WERI-Rb-1 (cell line): ENCODE results near the gene MYO3A.

Experiments
- DNase-seq: peaks from one replicate; pipeline ENCODE4 v3.0.0-alpha.2; 2020
- H3K27ac ChIP-seq: fragments of 250-450 bp; sonication (Bioruptor Pico); 2 replicates; pipeline ENCODE4 v1.5.1; 2020; ENCODE audit warnings: mild to moderate bottlenecking, moderate library complexity
- H3K27me3 ChIP-seq: fragments of 250-450 bp; sonication (Bioruptor Pico); 2 replicates; pipeline ENCODE4 v1.5.1; 2021; ENCODE audit warnings: mild to moderate bottlenecking, low read depth, moderate library complexity; ENCODE audit not compliant: insufficient read depth, severe bottlenecking
- H3K36me3 ChIP-seq: fragments of 250-450 bp; sonication (Bioruptor Pico); 2 replicates; pipeline ENCODE4 v1.5.1; 2020; ENCODE audit warnings: mild to moderate bottlenecking, moderate library complexity
- H3K4me3 ChIP-seq: 2 replicates; pipeline ENCODE4 v1.5.1; 2011; ENCODE audit warnings: low read depth, mild to moderate bottlenecking, control low read depth, low read length
- H3K9me3 ChIP-seq: fragments of 250-450 bp; sonication (Bioruptor Pico); 2 replicates; pipeline ENCODE4 v1.5.1; 2021; ENCODE audit warnings: mild to moderate bottlenecking, moderate library complexity; ENCODE audit not compliant: severe bottlenecking
- TF ChIP-seq, protein P1 (sequence below): IDR thresholded peaks from 2 replicates; pipeline ENCODE4 v1.5.1; 2011; ENCODE audit warnings: low read depth, mild to moderate bottlenecking, control low read depth, inconsistent platforms, low read length

The MYO3A gene, protein sequence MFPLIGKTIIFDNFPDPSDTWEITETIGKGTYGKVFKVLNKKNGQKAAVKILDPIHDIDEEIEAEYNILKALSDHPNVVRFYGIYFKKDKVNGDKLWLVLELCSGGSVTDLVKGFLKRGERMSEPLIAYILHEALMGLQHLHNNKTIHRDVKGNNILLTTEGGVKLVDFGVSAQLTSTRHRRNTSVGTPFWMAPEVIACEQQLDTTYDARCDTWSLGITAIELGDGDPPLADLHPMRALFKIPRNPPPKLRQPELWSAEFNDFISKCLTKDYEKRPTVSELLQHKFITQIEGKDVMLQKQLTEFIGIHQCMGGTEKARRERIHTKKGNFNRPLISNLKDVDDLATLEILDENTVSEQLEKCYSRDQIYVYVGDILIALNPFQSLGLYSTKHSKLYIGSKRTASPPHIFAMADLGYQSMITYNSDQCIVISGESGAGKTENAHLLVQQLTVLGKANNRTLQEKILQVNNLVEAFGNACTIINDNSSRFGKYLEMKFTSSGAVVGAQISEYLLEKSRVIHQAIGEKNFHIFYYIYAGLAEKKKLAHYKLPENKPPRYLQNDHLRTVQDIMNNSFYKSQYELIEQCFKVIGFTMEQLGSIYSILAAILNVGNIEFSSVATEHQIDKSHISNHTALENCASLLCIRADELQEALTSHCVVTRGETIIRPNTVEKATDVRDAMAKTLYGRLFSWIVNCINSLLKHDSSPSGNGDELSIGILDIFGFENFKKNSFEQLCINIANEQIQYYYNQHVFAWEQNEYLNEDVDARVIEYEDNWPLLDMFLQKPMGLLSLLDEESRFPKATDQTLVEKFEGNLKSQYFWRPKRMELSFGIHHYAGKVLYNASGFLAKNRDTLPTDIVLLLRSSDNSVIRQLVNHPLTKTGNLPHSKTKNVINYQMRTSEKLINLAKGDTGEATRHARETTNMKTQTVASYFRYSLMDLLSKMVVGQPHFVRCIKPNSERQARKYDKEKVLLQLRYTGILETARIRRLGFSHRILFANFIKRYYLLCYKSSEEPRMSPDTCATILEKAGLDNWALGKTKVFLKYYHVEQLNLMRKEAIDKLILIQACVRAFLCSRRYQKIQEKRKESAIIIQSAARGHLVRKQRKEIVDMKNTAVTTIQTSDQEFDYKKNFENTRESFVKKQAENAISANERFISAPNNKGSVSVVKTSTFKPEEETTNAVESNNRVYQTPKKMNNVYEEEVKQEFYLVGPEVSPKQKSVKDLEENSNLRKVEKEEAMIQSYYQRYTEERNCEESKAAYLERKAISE (N-terminal part only)

DNA sequence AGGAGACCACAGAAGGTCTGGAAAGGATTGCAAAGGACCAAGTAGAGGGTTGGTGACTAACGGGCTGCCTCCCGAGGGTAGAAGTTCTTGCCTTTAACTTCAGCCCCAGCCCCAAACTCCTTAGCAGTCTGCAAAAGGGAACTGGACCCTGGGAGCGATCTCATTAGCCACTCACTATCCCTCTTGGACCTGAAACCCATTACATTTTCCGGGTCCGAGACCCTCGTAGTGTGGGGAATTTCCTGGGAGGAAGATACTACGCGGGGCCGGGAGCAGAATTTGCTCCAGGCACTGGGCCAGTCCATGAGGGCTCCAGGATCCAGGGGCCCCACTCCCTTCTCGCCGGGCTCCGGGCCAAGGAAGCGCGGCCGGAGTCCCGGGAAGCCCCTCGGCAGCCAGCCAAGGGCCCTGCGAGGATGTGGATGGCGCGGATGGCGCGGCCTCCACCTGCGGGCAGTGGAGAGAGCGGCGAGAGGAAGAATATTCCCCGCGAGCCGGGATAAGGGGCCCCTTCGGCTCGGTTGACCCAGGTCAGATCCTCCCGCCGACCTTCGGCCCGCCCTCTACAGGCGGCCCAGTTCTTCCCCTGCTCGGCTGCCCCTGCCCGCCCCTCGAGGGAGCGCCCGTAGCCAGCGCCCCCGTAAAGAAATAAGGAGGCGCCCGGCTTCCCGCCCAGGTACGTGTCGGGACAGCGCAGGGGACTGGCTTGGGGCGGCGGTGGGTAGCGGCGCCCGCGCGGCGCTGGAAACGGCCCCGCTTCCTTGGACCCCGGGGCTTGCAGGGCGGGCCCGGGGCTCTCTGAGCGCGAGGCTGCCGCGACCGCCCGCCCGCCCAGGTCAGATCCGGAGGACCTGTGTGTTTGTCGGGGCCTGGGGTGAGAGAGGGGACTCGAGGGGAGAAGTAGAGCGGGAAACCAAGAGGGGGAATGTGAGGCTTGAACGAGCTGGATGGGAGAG is at the start of gene MYO3A:
TSS of gene MYO3A (plus strand) at position 577 of the 956 bp plus-strand sequence. CDS start 17,882 bp downstream, outside the sequence.
- Histone ChIP-seq H3K27me3 (no peaks in the 10 kb centered on the region), H3K36me3 (no peaks in the 10 kb centered on the region), H3K27ac (peak within 1 kb of the TSS; percentile 80), H3K9me3 (no peaks in the 10 kb centered on the region), H3K4me3 (peak within 1 kb of the TSS; percentile 73)
- TF ChIP-seq, protein P1, sequence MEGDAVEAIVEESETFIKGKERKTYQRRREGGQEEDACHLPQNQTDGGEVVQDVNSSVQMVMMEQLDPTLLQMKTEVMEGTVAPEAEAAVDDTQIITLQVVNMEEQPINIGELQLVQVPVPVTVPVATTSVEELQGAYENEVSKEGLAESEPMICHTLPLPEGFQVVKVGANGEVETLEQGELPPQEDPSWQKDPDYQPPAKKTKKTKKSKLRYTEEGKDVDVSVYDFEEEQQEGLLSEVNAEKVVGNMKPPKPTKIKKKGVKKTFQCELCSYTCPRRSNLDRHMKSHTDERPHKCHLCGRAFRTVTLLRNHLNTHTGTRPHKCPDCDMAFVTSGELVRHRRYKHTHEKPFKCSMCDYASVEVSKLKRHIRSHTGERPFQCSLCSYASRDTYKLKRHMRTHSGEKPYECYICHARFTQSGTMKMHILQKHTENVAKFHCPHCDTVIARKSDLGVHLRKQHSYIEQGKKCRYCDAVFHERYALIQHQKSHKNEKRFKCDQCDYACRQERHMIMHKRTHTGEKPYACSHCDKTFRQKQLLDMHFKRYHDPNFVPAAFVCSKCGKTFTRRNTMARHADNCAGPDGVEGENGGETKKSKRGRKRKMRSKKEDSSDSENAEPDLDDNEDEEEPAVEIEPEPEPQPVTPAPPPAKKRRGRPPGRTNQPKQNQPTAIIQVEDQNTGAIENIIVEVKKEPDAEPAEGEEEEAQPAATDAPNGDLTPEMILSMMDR: no peak
- peak; percentile 34 for DNase-seq

DNA sequence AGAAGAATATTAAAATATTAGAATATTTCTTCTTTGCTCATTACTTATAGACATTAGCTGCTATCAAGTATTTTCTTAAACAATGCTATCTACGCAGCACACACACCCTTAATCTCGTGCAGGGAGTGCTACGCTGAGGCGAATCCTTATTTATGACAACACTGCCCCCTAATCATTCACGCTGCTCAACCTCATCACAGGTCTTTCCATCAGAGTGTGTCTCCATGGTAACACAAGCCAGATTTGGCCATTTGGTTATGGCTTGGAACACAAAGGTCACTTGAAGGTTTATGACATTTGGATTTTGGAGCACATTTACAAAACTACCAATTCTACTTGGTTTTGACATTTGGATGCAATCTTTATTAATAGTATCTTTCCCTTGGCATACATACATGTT is 45.4 kb upstream of the MYO3A start:
- Histone ChIP-seq H3K4me3 (no peak overlapping the region), H3K27ac (no peak overlapping the region), H3K27me3 (no peaks in the 10 kb centered on the region), H3K36me3 (no peaks in the 10 kb centered on the region), H3K9me3 (no peaks in the 10 kb centered on the region)
- DNase-seq: no peak
- TF ChIP-seq, protein P1: no peak

DNA sequence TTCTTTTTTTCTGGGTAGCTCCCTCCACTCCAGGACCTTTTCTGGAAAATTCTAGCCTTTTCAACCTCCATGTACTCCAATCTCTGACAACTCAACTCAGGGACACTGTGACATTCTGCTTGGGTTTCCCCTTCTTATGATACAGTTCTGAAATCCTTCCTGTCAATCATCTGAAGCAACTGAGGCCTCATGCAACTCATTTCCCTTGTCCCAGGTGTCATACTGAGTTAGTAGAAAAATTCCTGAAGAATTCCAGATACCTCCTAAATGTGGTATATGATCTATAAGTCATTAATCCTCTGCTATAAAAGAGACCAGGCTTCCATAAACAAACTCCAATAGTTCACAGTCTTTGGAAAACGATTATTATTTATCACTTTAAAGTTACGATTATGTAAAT is 43.0 kb upstream of the MYO3A start:
- no peaks in the 10 kb centered on the region for H3K27me3 ChIP-seq

DNA sequence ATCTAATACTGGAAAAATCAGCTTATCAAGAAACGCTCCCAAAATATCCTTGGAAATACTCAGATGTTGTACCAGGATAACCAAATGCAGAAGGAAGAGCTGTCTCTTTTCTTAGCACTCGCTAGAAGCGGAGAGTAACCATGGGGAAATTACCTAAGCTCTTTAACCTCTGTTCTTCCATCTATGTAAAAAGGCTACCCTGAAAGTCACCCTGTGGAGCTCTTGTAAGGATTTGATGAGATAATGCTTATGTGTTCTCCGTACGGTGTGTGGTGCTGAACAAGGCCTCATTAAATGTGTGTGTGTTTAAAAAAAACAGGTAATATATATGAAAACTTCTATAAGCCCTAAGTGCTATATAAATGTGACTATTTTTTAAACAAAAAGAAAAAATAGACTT is 38.2 kb upstream of the MYO3A start:
- Histone ChIP-seq H3K9me3 (no peaks in the 10 kb centered on the region), H3K27me3 (no peaks in the 10 kb centered on the region), H3K36me3 (no peaks in the 10 kb centered on the region), H3K4me3 (no peak overlapping the region), H3K27ac (no peak overlapping the region)
- TF ChIP-seq, protein P1: no peak
- DNase-seq: no peak

More for the DNA sequence above, 43.0 kb upstream of the MYO3A start:
- no peak overlapping the region for H3K27ac ChIP-seq
- no peaks in the 10 kb centered on the region for H3K9me3 ChIP-seq
- no peak overlapping the region for H3K4me3 ChIP-seq
- TF ChIP-seq, protein P1: no peak
- DNase-seq: no peak
- no peaks in the 10 kb centered on the region for H3K36me3 ChIP-seq

DNA sequence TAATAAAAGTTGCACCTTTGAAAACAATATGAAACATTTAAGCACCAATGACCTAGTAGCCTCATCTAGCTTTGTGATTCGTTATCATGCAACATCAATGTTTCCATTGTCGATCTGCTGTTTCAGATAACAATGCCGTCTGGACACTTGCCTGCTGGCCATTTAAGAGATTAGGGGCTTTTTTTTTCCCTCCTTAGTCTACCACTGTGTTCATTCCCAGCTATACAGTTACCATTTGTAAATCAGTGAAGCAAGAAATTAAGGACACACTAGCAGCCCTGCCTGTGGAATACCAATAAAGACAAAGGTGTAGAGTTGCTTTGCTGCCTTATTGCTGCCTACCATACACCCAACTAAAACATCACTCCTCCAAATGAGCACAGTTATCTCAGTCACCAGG is 37.6 kb upstream of the MYO3A start:
- Histone ChIP-seq H3K9me3 (no peaks in the 10 kb centered on the region), H3K27me3 (no peaks in the 10 kb centered on the region), H3K4me3 (no peak overlapping the region), H3K27ac (no peak overlapping the region), H3K36me3 (no peaks in the 10 kb centered on the region)
- TF ChIP-seq, protein P1: no peak
- DNase-seq: no peak
